GM18873 (cell line): ENCODE data around the gene RUVBL2.

Experiments
- ATAC-seq: cut with Tn5 transposase; IDR thresholded peaks from one replicate; pipeline ENCODE4 v1.9.1; 2021; ENCODE audit warnings: mild to moderate bottlenecking, moderate library complexity, moderate number of reproducible peaks; ENCODE audit not compliant: unreplicated experiment, low FRiP score

RUVBL2 gene

GRCh38 chr19:48987323-48987722, 6.4 kb upstream of the RUVBL2 start:
- no peak for ATAC-seq

- no peak for ATAC-seq
These were observed 5.4 kb upstream of the RUVBL2 start for GRCh38 chr19:48988286-48988685.

DNA sequence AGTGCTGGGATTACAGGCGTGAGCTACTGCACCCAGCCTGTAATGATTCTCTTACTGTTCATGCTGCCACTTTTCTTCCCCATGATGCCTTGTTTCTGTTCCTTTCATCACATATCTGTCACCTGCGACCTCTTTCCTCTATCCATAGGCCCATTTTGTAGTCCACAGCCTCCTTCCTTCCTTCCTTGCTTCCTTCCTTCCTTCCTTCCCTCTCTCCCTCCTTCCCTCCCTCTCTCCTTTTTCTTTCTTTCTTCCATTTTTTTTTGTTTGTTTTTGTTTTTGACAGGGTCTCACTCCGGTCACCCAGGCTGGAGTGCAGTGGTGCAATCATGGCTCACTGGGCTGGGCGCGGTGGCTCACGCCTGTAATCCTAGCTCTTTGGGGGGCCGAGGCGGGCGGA, 4.8 kb upstream of the RUVBL2 start:
- no peak for ATAC-seq

- no peak for ATAC-seq
These were observed 3.9 kb upstream of the RUVBL2 start for GRCh38 chr19:48989701-48990291.

DNA sequence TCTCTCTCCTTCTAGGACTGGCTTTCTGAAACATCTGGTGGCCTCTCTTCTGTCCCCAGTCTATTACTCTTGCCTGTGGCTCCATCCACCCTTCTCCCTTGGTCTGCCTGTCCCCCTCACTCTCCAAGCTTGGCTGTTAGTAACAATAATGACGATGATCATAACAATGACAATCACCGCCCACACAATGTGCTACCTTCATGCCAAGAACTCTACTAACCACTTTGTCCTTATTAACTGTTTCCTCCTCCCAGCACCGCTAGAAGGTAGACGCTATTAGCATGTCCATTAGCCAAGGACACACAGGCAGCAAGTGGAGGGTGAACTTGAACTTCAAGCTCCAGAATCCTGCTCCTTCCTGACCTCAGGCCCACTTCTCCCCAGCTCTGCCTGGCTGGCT, 3.3 kb upstream of the RUVBL2 start:
- ATAC-seq: no peak

GRCh38 chr19:48991011-48991609, 2.6 kb upstream of the RUVBL2 start:
- no peak for ATAC-seq

DNA sequence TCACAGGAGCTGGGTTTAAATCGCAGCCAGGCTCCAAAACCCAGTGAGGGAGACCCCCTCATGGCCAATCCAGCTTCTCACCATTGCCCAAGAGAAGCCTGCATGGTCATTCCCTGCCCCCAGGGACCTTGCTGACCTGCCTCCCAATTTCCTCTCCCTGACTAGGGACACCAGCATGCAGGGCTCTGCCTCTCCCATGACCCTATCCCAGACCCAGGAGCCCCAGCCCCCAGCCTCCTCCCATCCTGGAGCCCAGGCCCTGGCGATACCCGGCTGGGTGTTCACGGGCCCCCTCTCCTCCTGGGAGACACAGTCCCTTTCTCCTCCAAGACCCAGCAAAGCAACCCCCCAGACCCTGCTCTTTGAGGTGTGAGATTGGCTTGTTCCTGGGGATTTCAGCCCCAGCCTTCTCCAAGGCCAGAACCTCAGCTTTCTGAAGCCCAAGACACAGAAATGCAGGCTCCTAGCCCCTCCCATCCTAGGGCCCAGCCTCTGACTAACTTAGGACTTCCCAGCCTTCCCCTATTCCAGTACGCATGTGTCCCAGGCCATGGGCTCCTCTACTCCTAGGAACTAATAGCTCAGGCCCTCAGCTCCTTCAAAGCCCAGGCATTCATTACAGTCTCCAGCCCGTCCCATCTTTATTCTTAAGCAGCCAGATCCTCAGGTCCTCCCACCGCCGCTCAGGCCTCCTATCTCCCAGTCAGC, 1.7 kb upstream of the RUVBL2 start:
- ATAC-seq: no peak

DNA sequence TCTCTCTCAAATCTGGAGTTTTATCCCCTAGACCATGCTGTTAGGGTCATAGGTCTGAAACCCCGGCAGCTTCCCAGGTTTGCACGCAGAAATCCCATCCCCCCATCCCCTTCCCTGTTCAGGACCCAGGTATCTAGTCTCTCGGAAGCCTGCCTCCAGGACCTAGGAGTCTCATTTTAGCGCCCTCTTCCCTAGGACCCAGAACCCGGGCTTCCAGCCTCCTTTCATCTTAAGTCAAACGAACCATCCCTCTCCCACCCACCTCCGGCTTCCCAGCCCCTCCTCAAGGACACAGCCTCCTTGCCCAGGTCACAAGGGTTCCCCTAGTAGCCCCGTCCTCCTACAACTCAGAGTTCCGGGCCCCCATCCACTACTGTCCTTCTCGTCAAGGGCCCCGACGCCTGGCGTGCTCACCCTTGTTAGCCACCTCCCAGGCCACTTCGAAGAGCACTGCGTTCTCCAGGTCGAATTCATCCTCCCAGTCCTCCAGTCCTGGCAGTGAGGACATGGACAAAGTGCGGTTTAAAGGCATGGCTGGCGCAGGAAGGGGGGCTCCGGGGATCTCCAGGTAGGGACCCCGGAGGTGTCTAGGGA, 1.0 kb upstream of the RUVBL2 start:
- ATAC-seq: no peak

DNA sequence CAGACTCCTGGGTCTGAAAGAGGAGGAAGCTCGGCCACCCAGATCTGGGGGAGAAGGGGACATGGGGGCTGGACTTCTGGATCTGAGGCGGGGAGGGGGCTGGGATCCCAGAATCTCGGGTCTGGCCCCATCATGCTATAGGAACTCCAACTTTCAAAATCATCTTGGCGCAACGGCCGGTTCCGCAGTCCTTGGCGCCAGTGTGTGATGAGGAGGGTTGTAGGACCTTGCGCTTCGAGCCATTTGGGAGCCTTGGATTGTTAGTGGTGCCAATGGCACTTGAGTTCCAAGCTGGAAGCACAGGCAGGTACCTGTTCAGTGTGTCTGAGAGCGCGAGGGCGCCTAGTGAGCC, 324 bp downstream of the RUVBL2 start:
- ATAC-seq: no peak

DNA sequence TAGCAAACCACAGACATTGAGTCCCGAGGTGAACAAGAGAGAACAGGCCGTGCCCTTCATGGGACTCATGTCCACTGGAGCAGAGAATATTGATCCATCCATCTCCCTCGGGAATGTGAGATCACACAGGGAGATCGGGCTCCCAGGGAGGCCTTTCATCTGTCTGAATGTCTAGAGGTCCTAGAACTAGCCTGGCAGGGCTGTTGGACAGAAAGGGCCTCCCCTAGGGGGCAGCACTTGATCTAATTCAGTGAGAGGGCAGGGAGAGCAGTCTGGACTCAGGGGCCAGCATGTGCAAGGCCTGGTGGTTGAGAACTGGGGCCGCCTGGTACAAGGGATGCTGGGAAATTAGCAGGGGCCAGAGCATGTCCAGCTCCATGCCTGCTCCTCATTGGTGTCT, 4.3 kb downstream of the RUVBL2 start:
- no peak for ATAC-seq

DNA sequence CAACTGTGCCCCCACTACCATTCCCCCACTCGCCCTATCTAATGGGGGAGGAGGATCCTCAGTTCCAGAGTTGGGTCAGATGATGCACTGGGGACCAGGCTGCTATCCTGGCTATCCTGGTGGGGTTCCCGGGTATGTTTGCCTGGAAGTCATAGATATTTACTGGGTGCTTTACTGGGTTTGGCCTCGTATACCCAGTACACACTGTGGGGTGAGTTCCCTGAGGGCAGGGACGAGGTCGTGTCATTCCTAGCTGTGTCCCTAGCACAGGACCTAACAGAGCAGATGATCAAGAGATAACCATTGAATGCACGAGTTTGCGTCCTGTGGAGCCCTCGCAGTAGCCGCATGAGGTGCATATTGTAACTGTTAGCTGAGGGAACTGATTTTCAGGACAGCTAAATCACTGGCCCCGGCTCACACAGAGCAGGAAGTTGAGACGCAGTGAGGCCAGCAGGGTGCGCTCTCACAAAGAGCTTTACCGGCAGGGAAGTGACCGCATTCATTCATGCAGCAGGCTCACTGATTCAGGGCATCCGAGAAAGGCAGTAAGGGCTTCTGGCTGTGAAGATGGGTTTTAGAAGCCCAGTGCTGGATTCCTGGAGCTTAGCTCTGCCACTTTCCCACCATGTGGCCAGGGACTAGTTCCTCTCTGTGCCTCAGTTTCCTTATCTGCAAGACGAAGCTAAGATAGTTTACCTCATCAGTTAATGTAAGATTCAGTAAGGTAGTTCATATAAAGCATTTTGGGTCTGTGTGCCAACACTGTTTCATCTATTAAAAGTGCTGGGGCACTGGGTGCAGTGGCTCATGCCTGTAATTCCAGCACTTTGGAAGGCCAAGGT, 6.0 kb downstream of the RUVBL2 start:
- ATAC-seq: peak; percentile 49

GRCh38 chr19:49004133-49004532, 10.4 kb downstream of the RUVBL2 start:
- no peak for ATAC-seq

DNA sequence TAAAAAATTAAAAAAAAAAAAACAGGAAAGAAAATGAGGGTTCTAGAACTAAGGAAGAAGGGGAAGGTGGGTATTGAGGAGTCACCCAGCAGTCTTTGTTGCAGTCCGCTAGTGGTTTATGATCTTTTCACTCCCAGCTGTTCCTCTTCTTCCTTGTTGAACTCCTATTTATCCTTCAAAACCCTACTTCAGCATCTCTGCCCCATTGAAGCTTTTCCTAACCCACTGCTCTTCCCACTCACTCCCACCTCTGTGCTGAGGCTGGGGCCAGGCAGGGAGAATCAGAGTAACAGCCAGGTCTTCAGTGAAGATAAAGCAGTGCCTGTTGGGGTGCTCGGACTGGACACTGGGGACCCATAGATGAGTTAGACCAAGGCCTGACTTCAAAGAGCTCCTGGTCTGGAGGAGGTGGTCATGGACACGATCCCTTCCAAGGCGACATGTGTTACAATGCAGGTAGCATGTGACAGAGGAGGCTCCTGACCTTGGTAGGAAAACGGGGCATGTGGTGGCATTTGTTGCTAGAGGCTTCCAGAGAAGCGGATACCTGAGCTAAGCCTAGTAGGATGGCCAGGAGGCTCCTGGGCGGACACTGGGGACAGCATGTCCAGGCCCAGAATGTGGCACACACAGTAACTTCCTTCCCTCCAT, 11.4 kb downstream of the RUVBL2 start:
- no peak for ATAC-seq

- ATAC-seq: no peak
These were observed 13.2 kb downstream of the RUVBL2 start for GRCh38 chr19:49006905-49007304.

DNA sequence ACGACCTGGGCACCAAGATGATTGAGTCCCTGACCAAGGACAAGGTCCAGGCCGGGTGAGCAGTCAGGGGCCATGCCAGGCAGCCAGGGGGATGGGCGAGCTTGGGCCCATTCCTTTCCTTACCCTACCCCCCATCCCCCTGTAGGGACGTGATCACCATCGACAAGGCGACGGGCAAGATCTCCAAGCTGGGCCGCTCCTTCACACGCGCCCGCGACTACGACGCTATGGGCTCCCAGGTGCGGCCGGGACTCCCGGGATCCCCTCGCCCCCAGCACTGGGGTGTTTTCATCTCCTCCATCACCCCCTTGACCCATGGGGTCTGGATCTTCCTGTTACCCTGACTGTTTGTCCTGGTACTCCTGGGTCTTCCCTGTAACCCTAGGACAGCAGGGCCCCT, 16.1 kb downstream of the RUVBL2 start:
- ATAC-seq: no peak

DNA sequence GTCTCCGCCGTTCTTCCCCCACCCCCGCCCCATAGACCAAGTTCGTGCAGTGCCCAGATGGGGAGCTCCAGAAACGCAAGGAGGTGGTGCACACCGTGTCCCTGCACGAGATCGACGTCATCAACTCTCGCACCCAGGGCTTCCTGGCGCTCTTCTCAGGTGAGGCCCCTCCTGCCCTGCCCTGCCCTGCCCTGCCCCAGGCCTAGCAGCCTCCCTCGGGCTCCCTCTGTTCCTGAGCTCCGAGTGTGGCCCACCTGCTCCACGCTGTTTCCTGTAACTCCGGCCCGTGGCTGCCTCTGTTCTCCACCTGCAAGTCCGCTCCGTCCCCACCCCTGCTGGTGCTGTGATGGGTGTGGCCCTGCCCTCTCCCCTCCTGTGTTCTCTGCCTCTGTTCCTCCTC, 16.8 kb downstream of the RUVBL2 start:
- ATAC-seq: no peak

DNA sequence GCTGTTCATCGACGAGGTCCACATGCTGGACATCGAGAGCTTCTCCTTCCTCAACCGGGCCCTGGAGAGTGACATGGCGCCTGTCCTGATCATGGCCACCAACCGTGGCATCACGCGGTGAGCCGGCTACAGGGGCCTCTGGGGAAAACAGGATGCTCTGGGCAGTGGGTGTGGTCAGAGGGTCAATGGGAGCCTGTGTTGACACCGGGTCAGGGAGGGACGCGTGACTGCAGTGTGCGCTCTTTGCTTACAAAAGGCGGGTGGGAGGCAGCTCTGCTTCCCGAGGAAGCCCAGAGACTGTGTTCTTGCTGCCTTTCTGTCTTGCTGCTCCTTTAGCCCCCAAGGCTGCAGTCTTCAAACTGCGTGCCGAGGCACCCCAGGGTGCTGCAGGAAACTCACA, 17.5 kb downstream of the RUVBL2 start:
- no peak for ATAC-seq

- ATAC-seq: no peak
These were observed 20.6 kb downstream of the RUVBL2 start for GRCh38 chr19:49014123-49014869.

- ATAC-seq: no peak
These were observed 21.2 kb downstream of the RUVBL2 start for GRCh38 chr19:49014870-49015255.
